Activated T-cell treated with anti-CD3 and anti-CD28 coated beads, Interleukin-2, amount 50 U/mL, for 4 hours (primary cell): ENCODE measurements around the gene HID1. TPM values are rescaled to one million over a fixed set of nuclear protein-coding genes. Genes with fewer than 3 reads are reported as not detected.

Source experiments
- ATAC-seq, 2 donors: fragments of 200-7000 bp; cut with Tn5 transposase; one replicate each; pipeline ENCODE4 v1.10.0; 2021
- DNase-seq: peaks from one replicate; pipeline ENCODE4 v3.0.0-alpha.2; 2020
- H3K27me3 Mint-ChIP-seq: one replicate; pipeline ENCODE4 v1.8.0; 2021; ENCODE audit warnings: low read depth, mixed read lengths
- H3K36me3 Mint-ChIP-seq: one replicate; pipeline ENCODE4 v1.8.0; 2022; ENCODE audit warnings: mixed read lengths; ENCODE audit not compliant: insufficient read depth
- H3K4me1 Mint-ChIP-seq: one replicate; pipeline ENCODE4 v1.8.0; 2021; ENCODE audit warnings: low read depth, mixed read lengths
- H3K4me3 Mint-ChIP-seq: one replicate; pipeline ENCODE4 v1.8.0; 2021; ENCODE audit warnings: mild to moderate bottlenecking, moderate library complexity, mixed read lengths
- H3K9me3 Mint-ChIP-seq: one replicate; pipeline ENCODE4 v1.8.0; 2021; ENCODE audit warnings: mixed read lengths
- total RNA-seq, 3 donors: library from RNA; stranded (reverse); gene quantifications; one replicate each; pipeline ENCODE4 v1.2.1, GENCODE V29; 2021

HID1 gene
- total RNA-seq, 3 donors from 2014 or later = 1.3 to 2.1 (median 2.0) TPM

DNA sequence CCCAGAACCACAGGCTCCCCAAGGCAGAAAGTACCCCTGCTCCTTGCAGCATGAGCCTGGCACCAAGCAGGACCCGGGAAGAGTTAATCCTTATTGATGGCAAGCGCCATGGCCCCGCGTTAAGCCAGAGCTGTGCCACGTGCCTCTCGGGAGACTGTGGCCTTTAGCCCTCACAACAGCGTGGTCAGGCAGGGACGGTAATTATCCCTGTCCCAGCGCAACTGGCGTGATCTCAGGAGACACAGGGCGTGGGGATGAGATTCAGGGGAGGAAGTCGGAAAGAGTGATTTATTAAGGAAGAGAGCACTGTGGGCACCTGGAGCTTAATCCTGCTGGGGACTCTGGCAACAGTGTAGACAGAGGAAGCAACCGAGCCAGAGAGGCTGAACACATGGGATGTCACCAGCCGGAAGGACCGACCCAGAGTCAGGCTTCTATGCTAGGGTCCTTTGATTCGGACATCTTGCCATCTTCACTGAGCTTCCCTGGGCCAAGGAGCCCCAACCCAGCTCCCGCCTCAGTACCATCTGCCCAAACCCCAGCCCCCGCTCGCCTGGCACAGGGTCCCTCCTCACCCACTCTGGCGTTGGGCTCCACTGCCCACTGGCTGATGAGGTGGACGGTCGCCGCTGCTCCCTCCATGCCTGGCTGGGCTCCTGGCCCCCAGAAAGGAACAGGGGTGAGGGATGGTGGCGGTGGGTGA lies 20.0 kb downstream of the HID1 start:
- Mint-ChIP-seq H3K9me3 (no peaks in the 10 kb centered on the region), H3K36me3 (no peaks in the 10 kb centered on the region), H3K4me1 (no peaks in the 10 kb centered on the region), H3K4me3 (no peak overlapping the region), H3K27me3 (no peaks in the 10 kb centered on the region)
- ATAC-seq (no peak), DNase-seq (no peak)

DNA sequence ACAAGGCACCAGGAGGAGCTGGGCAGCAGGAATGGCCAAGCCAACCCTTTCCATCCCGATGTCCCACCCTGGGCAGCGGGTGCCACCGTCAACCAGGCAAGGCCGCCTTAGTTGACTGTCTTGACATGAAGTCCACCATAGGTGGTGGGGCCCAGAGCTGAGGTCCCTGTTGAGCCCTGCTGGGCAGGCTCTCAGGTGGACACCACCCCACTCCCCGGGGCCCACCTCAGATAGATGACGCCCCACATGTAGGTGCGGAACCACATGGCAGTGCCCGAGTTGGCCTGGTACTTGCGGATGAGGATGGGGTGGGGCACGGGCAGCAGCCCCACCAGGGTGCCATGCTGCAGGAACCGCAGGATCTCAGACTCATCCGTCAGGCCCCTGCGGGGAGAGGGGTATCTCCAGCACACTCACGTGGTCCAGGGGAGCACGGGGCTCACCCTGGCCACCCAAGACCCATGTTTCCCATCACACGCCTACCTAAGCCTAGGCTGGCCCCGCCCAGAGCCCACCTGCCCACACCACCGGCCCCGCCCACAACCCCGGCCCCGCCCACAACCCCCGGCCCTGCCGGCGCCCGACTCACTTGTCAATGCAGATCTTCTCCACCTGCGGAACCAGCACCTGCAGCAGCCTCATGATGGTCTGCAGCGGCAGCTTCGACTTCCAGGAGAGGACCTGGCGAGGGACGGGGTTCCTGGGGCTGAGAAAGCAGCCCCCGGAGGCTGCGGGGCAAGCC lies 20.7 kb downstream of the HID1 start:
- no peaks in the 10 kb centered on the region for H3K9me3 Mint-ChIP-seq
- H3K27me3 Mint-ChIP-seq = no peaks in the 10 kb centered on the region
- ATAC-seq (no peak), DNase-seq (no peak)
- no peak overlapping the region for H3K4me3 Mint-ChIP-seq
- no peaks in the 10 kb centered on the region for H3K4me1 Mint-ChIP-seq
- H3K36me3 Mint-ChIP-seq = no peaks in the 10 kb centered on the region

DNA sequence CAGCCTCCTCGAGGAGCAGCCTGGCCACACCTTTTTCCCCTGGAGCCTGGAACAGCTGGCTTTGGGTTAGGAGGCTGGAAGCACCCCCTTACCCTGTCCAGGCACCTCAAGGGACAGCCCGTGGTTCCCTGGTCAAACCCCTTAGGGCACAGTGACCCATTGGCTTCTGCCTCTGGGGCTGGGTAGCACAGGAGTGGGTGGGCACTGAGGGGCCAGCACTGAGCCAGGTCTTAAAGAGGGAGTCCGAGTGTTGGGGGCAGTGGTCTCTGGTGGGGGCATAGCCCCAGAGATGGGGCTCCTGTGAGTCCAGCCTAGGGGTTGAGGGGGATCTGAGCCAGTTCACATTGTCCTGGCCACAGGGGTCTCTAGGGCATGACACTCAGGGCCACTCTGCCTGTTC lies 21.5 kb downstream of the HID1 start:
- Mint-ChIP-seq H3K27me3 (no peaks in the 10 kb centered on the region), H3K36me3 (no peaks in the 10 kb centered on the region), H3K4me1 (no peaks in the 10 kb centered on the region), H3K9me3 (no peaks in the 10 kb centered on the region), H3K4me3 (no peak overlapping the region)
- ATAC-seq (no peak), DNase-seq (no peak)

- Mint-ChIP-seq H3K4me1 (no peaks in the 10 kb centered on the region), H3K4me3 (no peak overlapping the region), H3K36me3 (no peaks in the 10 kb centered on the region), H3K27me3 (no peaks in the 10 kb centered on the region), H3K9me3 (no peaks in the 10 kb centered on the region)
- no peak for DNase-seq
- ATAC-seq = no peak
Measured at GRCh38 chr17:74950207-74950606, 22.4 kb downstream of the HID1 start.

DNA sequence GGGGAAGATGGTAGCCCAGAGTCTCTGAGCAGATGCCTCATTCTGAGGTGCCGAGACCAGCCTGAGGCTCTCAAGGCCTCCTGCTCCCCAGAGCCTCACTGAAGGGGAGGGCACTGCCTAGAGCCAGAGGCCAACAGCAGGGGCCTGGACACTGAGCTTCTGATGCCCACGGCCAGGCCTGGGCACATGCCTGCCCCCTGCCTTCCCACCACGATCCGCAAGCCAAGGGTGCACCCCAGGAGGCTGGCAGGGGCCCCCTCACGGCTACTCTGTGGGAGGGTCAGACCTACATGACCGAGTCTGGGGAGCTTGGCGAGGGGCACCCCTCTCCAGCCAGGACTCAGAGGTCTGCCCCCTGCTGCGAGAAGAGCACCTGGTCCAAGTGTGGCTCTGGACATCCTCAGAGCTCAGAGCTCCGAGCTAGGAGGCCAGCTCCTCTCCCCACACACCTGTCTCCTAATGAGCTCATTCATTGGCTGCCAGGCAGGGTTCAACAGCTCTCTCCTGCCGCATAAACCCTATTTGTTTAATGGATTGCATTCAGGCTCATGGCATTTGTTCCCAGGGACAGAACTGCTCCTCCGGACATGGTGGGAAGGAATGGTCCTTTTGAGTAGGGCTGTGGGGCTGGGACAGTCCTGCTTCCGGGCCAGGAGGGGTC lies 23.0 kb downstream of the HID1 start:
- no peaks in the 10 kb centered on the region for H3K4me1 Mint-ChIP-seq
- H3K27me3 Mint-ChIP-seq = no peaks in the 10 kb centered on the region
- no peak overlapping the region for H3K4me3 Mint-ChIP-seq
- H3K9me3 Mint-ChIP-seq = no peaks in the 10 kb centered on the region
- DNase-seq = no peak
- H3K36me3 Mint-ChIP-seq = no peaks in the 10 kb centered on the region
- ATAC-seq = no peak

DNA sequence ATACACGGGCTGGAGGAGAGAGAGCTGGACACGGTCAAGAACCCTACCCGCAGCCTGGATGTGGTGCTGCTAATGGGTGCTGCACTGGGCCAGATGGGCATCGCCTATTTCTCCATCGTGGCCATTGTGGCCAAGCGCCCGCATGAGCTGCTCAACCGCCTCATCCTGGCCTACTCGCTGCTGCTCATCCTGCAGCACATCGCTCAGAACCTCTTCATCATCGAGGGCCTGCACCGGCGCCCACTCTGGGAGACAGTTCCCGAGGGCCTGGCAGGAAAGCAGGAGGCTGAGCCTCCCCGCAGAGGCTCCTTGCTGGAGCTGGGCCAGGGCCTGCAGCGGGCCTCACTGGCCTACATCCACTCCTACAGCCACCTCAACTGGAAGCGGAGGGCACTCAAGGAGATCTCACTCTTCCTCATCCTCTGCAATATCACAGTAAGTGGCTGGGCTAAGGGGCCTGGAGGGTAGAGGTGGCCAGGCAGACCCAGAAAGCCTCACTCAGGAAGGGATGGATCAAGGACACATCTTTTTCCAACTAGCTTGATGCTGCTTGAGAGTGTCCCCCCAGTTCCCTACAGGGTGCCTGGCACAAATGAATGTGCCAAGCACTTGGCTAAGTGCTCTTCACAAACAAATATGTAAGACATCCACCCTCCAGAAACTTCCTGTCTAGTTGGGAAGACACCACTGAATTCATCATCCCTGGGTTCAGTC lies 25.4 kb downstream of the HID1 start:
- ATAC-seq = no peak
- Mint-ChIP-seq H3K9me3 (no peaks in the 10 kb centered on the region), H3K4me1 (no peaks in the 10 kb centered on the region), H3K4me3 (no peak overlapping the region), H3K36me3 (no peaks in the 10 kb centered on the region), H3K27me3 (peaks cover under 1% of the 10 kb centered on the region)
- no peak for DNase-seq

DNA sequence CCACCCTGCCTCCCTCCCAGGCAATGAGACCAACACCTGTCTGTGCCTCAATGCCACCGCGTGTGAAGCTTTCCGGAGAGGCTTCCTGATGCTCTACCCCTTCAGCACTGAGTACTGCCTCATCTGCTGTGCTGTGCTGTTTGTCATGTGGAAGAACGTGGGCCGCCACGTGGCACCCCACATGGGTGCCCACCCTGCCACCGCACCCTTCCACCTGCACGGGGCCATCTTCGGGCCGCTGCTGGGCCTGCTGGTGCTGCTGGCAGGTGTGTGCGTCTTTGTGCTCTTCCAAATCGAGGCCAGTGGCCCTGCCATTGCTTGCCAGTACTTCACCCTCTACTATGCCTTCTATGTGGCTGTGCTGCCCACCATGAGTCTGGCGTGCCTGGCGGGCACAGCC lies 25.9 kb downstream of the HID1 start:
- no peaks in the 10 kb centered on the region for H3K4me1 Mint-ChIP-seq

DNA sequence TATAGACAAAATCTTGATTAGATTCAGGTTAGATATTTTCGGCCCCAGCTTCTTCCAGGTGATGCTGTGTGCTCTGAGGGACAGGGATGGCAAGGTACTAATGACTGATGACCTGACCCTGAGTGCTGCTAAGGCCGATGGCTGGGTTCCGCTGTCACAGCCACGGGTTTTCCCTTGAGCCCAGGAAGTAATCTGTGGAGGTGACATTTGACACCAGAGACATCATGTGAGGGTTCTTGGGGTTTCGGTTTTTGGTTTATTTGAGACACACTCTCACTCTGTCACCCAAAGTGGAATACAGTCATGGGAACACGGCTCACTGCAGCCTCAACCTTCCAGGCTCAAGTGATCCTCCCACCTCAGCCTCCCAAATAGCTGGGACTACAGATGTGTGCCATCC lies 27.0 kb downstream of the HID1 start:
- DNase-seq (no peak), ATAC-seq (no peak)
- H3K4me1 Mint-ChIP-seq = no peaks in the 10 kb centered on the region
- no peak overlapping the region for H3K4me3 Mint-ChIP-seq
- peaks cover 8% of the 10 kb centered on the region for H3K27me3 Mint-ChIP-seq
- no peaks in the 10 kb centered on the region for H3K36me3 Mint-ChIP-seq
- H3K9me3 Mint-ChIP-seq = no peaks in the 10 kb centered on the region

More for the DNA sequence above, 25.9 kb downstream of the HID1 start:
- H3K9me3 Mint-ChIP-seq = no peaks in the 10 kb centered on the region
- H3K4me3 Mint-ChIP-seq = no peak overlapping the region
- no peaks in the 10 kb centered on the region for H3K36me3 Mint-ChIP-seq
- no peak for DNase-seq
- ATAC-seq = no peak
- H3K27me3 Mint-ChIP-seq = peaks cover 5% of the 10 kb centered on the region

DNA sequence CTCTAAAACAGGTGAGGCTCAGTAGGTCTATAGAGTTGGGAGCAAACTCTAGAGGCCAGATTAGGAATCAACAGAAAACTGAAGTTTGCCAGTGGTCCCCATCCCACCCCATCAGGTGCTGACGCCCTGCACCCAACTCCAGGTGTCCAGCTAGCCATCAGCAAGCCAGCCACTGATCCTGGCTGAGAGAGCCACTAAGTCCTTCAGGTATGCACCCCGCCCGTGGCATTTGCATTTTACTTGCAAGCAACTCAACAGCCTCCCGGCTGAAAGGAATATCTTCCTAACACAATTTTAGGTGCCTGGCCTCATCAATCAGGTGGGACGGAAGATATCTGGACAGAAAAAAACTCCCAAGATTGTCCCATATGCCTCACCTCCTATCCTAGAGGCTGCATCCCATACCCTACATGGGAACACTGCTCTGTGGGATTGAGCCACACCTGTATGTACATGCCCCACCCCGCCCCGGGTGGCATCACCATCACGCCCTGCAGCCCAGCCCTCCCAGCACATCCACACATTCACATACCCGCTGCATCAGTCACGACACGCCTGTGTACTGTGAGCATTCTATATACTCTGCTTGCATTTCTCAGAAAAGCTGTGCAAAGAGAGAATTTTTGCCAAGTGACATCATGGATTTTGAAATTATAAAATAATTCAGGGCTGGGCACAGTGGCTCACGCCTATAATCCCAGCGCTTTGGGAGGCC lies 28.6 kb downstream of the HID1 start:
- no peaks in the 10 kb centered on the region for H3K36me3 Mint-ChIP-seq
- no peaks in the 10 kb centered on the region for H3K9me3 Mint-ChIP-seq
- H3K27me3 Mint-ChIP-seq = peaks cover 13% of the 10 kb centered on the region
- H3K4me3 Mint-ChIP-seq = no peak overlapping the region
- no peaks in the 10 kb centered on the region for H3K4me1 Mint-ChIP-seq
- DNase-seq (no peak), ATAC-seq (no peak)

- peaks cover 36% of the 10 kb centered on the region for H3K27me3 Mint-ChIP-seq
Measured at GRCh38 chr17:74941128-74941725, 31.3 kb downstream of the HID1 start.

DNA sequence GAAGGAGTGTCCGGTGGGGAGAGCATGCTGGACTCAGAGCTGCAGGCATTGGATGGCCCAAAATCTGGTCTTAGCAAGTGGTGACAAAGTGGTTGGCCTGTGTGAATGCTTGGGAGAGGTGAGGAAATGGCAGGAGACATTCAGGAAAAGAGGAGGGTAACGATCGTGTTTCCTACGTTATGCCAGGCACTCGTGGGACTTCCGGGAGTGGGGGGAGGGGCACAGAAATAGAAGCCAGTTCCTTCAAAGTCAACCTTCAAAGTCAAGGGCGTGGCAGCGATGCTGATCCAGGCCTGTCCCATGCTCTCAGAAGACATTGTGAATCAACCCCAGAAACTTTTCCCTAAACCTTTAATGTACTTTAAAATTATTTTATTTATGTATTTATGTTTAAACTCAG lies 33.0 kb downstream of the HID1 start:
- H3K27me3 Mint-ChIP-seq = peaks cover 45% of the 10 kb centered on the region
- no peaks in the 10 kb centered on the region for H3K36me3 Mint-ChIP-seq
- ATAC-seq (no peak), DNase-seq (no peak)
- no peaks in the 10 kb centered on the region for H3K9me3 Mint-ChIP-seq
- no peak overlapping the region for H3K4me3 Mint-ChIP-seq
- H3K4me1 Mint-ChIP-seq = no peaks in the 10 kb centered on the region

More at GRCh38 chr17:74941128-74941725, 31.3 kb downstream of the HID1 start:
- no peak for ATAC-seq
- H3K9me3 Mint-ChIP-seq = no peaks in the 10 kb centered on the region
- H3K4me1 Mint-ChIP-seq = no peaks in the 10 kb centered on the region
- no peak overlapping the region for H3K4me3 Mint-ChIP-seq
- no peak for DNase-seq
- H3K36me3 Mint-ChIP-seq = no peaks in the 10 kb centered on the region

DNA sequence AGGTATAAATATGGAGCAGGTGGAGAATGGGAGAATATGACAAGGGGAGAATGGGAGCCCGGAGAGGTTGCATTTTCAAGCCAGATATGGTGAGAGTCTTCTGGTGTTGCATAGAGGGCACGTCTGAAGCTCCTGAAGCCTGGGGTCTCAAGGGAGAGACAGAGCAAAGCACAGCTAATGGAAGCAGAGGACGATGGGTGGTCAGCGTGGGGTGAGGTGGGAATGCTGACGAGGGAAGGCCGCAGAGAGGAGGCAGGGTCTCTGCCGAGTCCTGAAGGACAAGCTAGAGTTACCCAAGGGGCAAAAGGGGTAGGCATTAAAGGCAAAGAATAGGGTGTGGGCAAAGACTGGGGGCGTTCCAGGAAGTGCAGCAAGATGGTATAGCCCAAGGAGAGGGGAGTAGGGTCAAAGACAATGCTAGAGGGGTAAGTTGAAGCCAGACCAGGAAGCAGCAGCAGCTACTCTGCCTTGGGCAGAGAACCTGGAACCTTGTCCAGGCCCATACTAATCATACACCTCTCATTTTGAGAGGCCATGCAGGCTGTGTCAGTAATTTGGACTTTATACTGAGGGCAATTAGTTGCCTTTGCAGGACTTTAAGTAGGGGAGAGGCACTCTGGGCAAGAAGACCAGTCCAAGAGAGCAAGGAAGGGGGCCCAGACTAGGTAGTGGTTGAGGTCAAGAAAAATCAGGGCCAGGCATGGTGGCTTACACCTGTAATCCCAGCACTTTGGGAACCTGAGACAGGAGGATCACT lies 34.2 kb downstream of the HID1 start:
- Mint-ChIP-seq H3K4me3 (no peak overlapping the region), H3K9me3 (no peaks in the 10 kb centered on the region), H3K36me3 (no peaks in the 10 kb centered on the region), H3K4me1 (no peaks in the 10 kb centered on the region), H3K27me3 (peaks cover 53% of the 10 kb centered on the region)
- DNase-seq (no peak), ATAC-seq (no peak)
